DOHH2 (cell line): Measurements from ENCODE around the gene POLR2A.

ENCODE experiments used
- H3F3A ChIP-seq: fragments of 200-600 bp; sonication (generic), shearing (Covaris generic); 2 replicates; pipeline ENCODE4 v1.6.0; 2016; ENCODE audit warnings: antibody characterized with exemption, mild to moderate bottlenecking; ENCODE audit not compliant: control insufficient read depth, insufficient read depth
- H3K27ac ChIP-seq: fragments of 200-600 bp; sonication (generic); 2 replicates; pipeline ENCODE4 v1.5.1; 2014; ENCODE audit warnings: low read depth, mild to moderate bottlenecking, low read length, moderate library complexity
- H3K27me3 ChIP-seq: fragments of 200-600 bp; sonication (generic); 2 replicates; pipeline ENCODE4 v1.6.1; 2014; ENCODE audit warnings: mild to moderate bottlenecking, low read length, mixed read lengths; ENCODE audit not compliant: control insufficient read depth
- H3K36me3 ChIP-seq: fragments of 200-600 bp; sonication (generic); 2 replicates; pipeline ENCODE4 v1.6.1; 2014; ENCODE audit warnings: mild to moderate bottlenecking, low read length, moderate library complexity, mixed read lengths; ENCODE audit not compliant: control insufficient read depth
- H3K4me1 ChIP-seq: fragments of 200-600 bp; sonication (generic); 2 replicates; pipeline ENCODE4 v1.6.1; 2014; ENCODE audit warnings: mild to moderate bottlenecking, low read length, mixed read lengths; ENCODE audit not compliant: control insufficient read depth
- H3K4me2 ChIP-seq: fragments of 200-600 bp; sonication (generic); 2 replicates; pipeline ENCODE4 v1.6.0; 2014; ENCODE audit warnings: mild to moderate bottlenecking, low read length, moderate library complexity
- H3K4me3 ChIP-seq: fragments of 200-600 bp; sonication (generic); 2 replicates; pipeline ENCODE4 v1.5.1; 2014; ENCODE audit warnings: mild to moderate bottlenecking, low read length, mixed read lengths
- H3K79me2 ChIP-seq: fragments of 200-600 bp; sonication (generic); 2 replicates; pipeline ENCODE4 v1.6.1; 2014; ENCODE audit warnings: mild to moderate bottlenecking, low read length, mixed read lengths; ENCODE audit not compliant: control insufficient read depth
- H3K9me2 ChIP-seq: fragments of 200-600 bp; sonication (generic); replicated peaks from 2 replicates; pipeline ENCODE4 v1.6.1; 2014; ENCODE audit warnings: mild to moderate bottlenecking, low read length, mixed read lengths; ENCODE audit not compliant: control insufficient read depth
- H3K9me3 ChIP-seq: fragments of 200-600 bp; sonication (generic); 2 replicates; pipeline ENCODE4 v1.6.1; 2014; ENCODE audit warnings: antibody characterized with exemption, low read length, mixed read lengths; ENCODE audit not compliant: control insufficient read depth, insufficient read depth
- H4K20me1 ChIP-seq: fragments of 200-600 bp; sonication (generic); 2 replicates; pipeline ENCODE4 v1.6.0; 2014; ENCODE audit warnings: low read depth, mild to moderate bottlenecking, antibody characterized with exemption, low read length, moderate library complexity; ENCODE audit not compliant: control insufficient read depth, insufficient read depth
- CTCF ChIP-seq: fragments of 200-600 bp; sonication (generic); IDR thresholded peaks from one replicate; pipeline ENCODE4 v1.5.1; 2014; ENCODE audit warnings: antibody characterized with exemption, mild to moderate bottlenecking, low read depth, low read length; ENCODE audit not compliant: poor library complexity, severe bottlenecking
- EZH2phosphoT487 ChIP-seq: fragments of 200-600 bp; sonication (generic); IDR thresholded peaks from 2 replicates; pipeline ENCODE4 v1.6.1; 2017; ENCODE audit warnings: borderline replicate concordance, mild to moderate bottlenecking, antibody characterized with exemption, low read length, moderate library complexity, mixed read lengths

The POLR2A gene

DNA sequence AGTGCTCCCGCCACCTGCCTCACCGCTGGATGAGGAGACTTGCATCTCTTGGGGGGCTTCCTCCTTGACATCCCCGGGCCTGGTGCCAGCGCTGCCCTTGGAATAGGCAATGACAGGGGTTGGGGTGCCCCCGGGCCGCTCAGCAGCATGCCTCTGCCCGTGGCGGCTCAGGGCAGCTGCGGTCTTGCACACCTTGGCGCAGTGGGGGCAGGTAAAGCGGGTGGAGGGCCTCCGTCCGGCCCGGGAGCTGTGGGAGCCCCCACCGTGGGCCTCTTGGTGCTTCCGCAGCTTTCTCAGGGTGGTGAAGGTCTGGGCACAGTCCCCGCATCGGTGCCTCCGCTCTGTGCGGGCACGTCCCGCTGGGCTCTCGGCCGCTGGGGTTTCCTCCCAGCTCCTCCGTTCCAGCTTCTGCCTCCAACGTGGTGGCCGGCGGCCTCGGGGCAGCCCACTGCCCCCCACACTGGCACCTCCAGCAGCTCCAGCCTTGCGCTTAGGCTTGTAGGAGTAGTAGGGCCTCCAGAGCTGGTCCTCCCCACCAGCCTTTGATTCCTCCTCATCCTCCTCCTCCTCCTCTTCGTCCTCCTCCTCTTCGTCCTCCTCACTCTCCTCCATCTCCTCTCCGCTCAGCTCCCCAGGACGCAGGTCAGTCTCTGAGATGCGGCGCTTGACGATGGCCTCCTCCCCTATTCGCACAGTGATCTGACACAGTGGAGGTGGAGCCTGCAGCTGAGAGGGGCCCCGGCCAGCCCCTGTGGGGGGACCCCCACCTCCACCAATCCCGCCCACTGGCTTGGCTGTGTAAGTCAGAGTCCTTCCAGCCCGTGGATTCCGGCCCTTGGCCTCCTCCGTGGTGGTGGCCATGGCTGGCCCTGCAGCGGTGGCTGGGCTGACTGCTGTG lies 21.4 kb upstream of the POLR2A start:
- H3K27ac ChIP-seq: no peak overlapping the region
- TF ChIP-seq CTCF: no peak
- TF ChIP-seq EZH2phosphoT487: no peak

GRCh38 chr17:7463372-7463846 lies 20.8 kb upstream of the POLR2A start:
- Histone ChIP-seq H3F3A (0 out of 2 replicates have a peak, but pooled peaks cover 2% of the 10 kb centered on the region), H3K4me2 (no peak overlapping the region), H3K27ac (no peak overlapping the region), H3K9me3 (no peaks in the 10 kb centered on the region), H4K20me1 (no peaks in the 10 kb centered on the region), H3K4me1 (peaks cover 21% of the 10 kb centered on the region), H3K36me3 (no peaks in the 10 kb centered on the region; the same call in 1 of the 2 replicates), H3K9me2 (no peaks in the 10 kb centered on the region), H3K79me2 (peaks cover 8% of the 10 kb centered on the region), H3K4me3 (no peak overlapping the region), H3K27me3 (no peaks in the 10 kb centered on the region)
- TF ChIP-seq CTCF (no peak), EZH2phosphoT487 (no peak)

More for the DNA sequence above, 21.4 kb upstream of the POLR2A start:
- H3K36me3 ChIP-seq: no peaks in the 10 kb centered on the region; the same call in 1 of the 2 replicates
- 0 out of 2 replicates have a peak, but pooled peaks cover 2% of the 10 kb centered on the region for H3F3A ChIP-seq
- no peak overlapping the region for H3K4me3 ChIP-seq
- no peak overlapping the region for H3K4me2 ChIP-seq
- no peaks in the 10 kb centered on the region for H4K20me1 ChIP-seq
- H3K9me3 ChIP-seq: no peaks in the 10 kb centered on the region
- H3K9me2 ChIP-seq: no peaks in the 10 kb centered on the region
- H3K79me2 ChIP-seq: peaks cover 7% of the 10 kb centered on the region
- no peaks in the 10 kb centered on the region for H3K27me3 ChIP-seq
- H3K4me1 ChIP-seq: peaks cover 18% of the 10 kb centered on the region

DNA sequence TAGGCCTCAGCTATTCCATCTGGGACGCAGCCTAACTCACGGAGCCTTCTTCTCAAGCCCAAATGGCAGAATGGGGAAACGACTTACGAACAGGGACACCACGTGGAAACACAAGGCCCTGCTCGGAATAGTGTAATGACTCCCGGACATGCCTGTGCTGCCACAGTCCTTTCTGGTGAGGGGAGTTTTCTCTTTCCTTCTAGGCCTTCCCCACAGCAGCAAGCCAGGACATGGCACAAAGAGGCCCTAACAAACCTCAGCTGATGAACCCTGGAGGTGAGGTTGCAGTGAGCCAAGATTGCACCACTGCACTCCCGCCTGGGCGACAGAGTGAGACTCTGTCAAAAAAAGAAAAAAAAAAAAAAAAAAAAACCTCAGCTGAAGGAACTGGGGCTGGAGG lies 20.1 kb upstream of the POLR2A start:
- H3K4me1 ChIP-seq: peaks cover 21% of the 10 kb centered on the region
- no peak overlapping the region for H3K4me2 ChIP-seq
- no peaks in the 10 kb centered on the region for H3K9me3 ChIP-seq
- H3K79me2 ChIP-seq: peaks cover 8% of the 10 kb centered on the region
- TF ChIP-seq EZH2phosphoT487 (no peak), CTCF (no peak)
- no peak overlapping the region for H3K4me3 ChIP-seq
- no peaks in the 10 kb centered on the region for H4K20me1 ChIP-seq
- H3K9me2 ChIP-seq: no peaks in the 10 kb centered on the region
- H3F3A ChIP-seq: no peaks in the 10 kb centered on the region
- H3K27me3 ChIP-seq: no peaks in the 10 kb centered on the region
- H3K36me3 ChIP-seq: no peaks in the 10 kb centered on the region; the same call in 1 of the 2 replicates
- no peak overlapping the region for H3K27ac ChIP-seq
